BE2C (cell line): Measurements from ENCODE around the gene CFAP53.

Source experiments
- DNase-seq: peaks from one replicate; pipeline ENCODE4 v3.0.0-alpha.2; 2020
- H3K27me3 ChIP-seq: fragments of 250-450 bp; sonication (Bioruptor Pico); 2 replicates; pipeline ENCODE4 v1.5.1; 2020; ENCODE audit warnings: mild to moderate bottlenecking
- H3K36me3 ChIP-seq: fragments of 250-450 bp; sonication (Bioruptor Pico); 2 replicates; pipeline ENCODE4 v1.5.1; 2020; ENCODE audit warnings: mild to moderate bottlenecking
- H3K4me1 ChIP-seq: fragments of 250-450 bp; sonication (Bioruptor Pico); 2 replicates; pipeline ENCODE4 v1.5.1; 2020
- H3K4me3 ChIP-seq: 2 replicates; pipeline ENCODE4 v1.5.1; 2011; ENCODE audit warnings: low read depth, low read length
- H3K9me3 ChIP-seq: fragments of 250-450 bp; sonication (Bioruptor Pico); 2 replicates; pipeline ENCODE4 v1.5.1; 2020
- CTCF ChIP-seq: IDR thresholded peaks from 2 replicates; pipeline ENCODE4 v1.5.1; 2012; ENCODE audit warnings: mild to moderate bottlenecking, low read depth, low read length

Gene CFAP53

GRCh38 chr18:50187659-50188058, 78.6 kb downstream of the CFAP53 start:
- H3K36me3 ChIP-seq = no peaks in the 10 kb centered on the region
- no peak for DNase-seq
- TF ChIP-seq CTCF = no peak
- no peaks in the 10 kb centered on the region for H3K27me3 ChIP-seq
- no peaks in the 10 kb centered on the region for H3K4me1 ChIP-seq
- no peaks in the 10 kb centered on the region for H3K9me3 ChIP-seq
- H3K4me3 ChIP-seq = no peak overlapping the region

- Histone ChIP-seq H3K27me3 (no peaks in the 10 kb centered on the region), H3K36me3 (no peaks in the 10 kb centered on the region), H3K4me1 (no peaks in the 10 kb centered on the region), H3K4me3 (no peak overlapping the region), H3K9me3 (no peaks in the 10 kb centered on the region)
- DNase-seq = no peak
- no peak for TF ChIP-seq CTCF
Observed at GRCh38 chr18:50186385-50186784, 79.9 kb downstream of the CFAP53 start.

GRCh38 chr18:50183556-50183955, 82.7 kb downstream of the CFAP53 start:
- Histone ChIP-seq H3K4me3 (no peak overlapping the region), H3K27me3 (no peaks in the 10 kb centered on the region), H3K9me3 (no peaks in the 10 kb centered on the region), H3K36me3 (no peaks in the 10 kb centered on the region), H3K4me1 (no peaks in the 10 kb centered on the region)
- TF ChIP-seq CTCF = no peak
- DNase-seq = no peak

GRCh38 chr18:50182511-50182910, 83.8 kb downstream of the CFAP53 start:
- TF ChIP-seq CTCF = no peak

GRCh38 chr18:50181590-50181989, 84.7 kb downstream of the CFAP53 start:
- Histone ChIP-seq H3K9me3 (no peaks in the 10 kb centered on the region), H3K4me3 (no peak overlapping the region), H3K27me3 (no peaks in the 10 kb centered on the region), H3K4me1 (no peaks in the 10 kb centered on the region), H3K36me3 (no peaks in the 10 kb centered on the region)
- no peak for DNase-seq
- TF ChIP-seq CTCF = no peak

More at GRCh38 chr18:50182511-50182910, 83.8 kb downstream of the CFAP53 start:
- Histone ChIP-seq H3K36me3 (no peaks in the 10 kb centered on the region), H3K4me3 (no peak overlapping the region), H3K27me3 (no peaks in the 10 kb centered on the region), H3K9me3 (no peaks in the 10 kb centered on the region), H3K4me1 (no peaks in the 10 kb centered on the region)
- DNase-seq = no peak

GRCh38 chr18:50179465-50179864, 86.8 kb downstream of the CFAP53 start:
- no peak for TF ChIP-seq CTCF
- Histone ChIP-seq H3K9me3 (no peaks in the 10 kb centered on the region), H3K4me3 (no peak overlapping the region), H3K27me3 (no peaks in the 10 kb centered on the region), H3K36me3 (no peaks in the 10 kb centered on the region), H3K4me1 (no peaks in the 10 kb centered on the region)
- DNase-seq = no peak
